Naive thymus-derived CD4-positive, alpha-beta T cell (primary cell): ENCODE results near the gene TPGS1. TPM values are rescaled to one million over a fixed set of nuclear protein-coding genes. Genes with fewer than 3 reads are reported as not detected.

ENCODE experiments used
- ATAC-seq: fragments of 150-1000 bp; cut with Tn5 transposase; 2 replicates; pipeline ENCODE4 v1.10.0; 2021; ENCODE audit warnings: mild to moderate bottlenecking, moderate library complexity
- CTCF ChIA-PET: fragments of 350-600 bp; sonication (Branson Sonifier 250); formaldehyde crosslinking; loops from one replicate; lab custom pipeline; 2021; ENCODE audit warnings: antibody characterized with exemption; lab: Charles Lee
- POLR2A ChIA-PET: fragments of 350-600 bp; sonication (Branson Sonifier 250); formaldehyde crosslinking; loops from one replicate; lab custom pipeline; 2021; ENCODE audit warnings: antibody characterized with exemption, inconsistent platforms; lab: Charles Lee
- DNase-seq, 9 donors: peaks; one replicate each; pipeline versions ENCODE4 v3.0.0 to v3.0.0-alpha.2; 2020 to 2022; ENCODE audit warnings: mixed read lengths in 1 of 9
- H3K27ac ChIP-seq: one replicate; pipeline ENCODE4 v1.7.0; 2013; ENCODE audit warnings: mild to moderate bottlenecking, low read depth, low read length, moderate library complexity
- H3K27me3 ChIP-seq, 2 donors: one replicate each; pipeline ENCODE4 v1.7.0; 2013; ENCODE audit warnings: low read length in 2 of 2, mild to moderate bottlenecking in 2 of 2, moderate library complexity in 2 of 2; ENCODE audit not compliant: control insufficient read depth in 2 of 2, insufficient read depth in 2 of 2
- H3K36me3 ChIP-seq, 3 experiments: 1 replicate in 2 of 3; 2 replicates in 1 of 3; pipeline ENCODE4 v1.7.0; 2013; ENCODE audit warnings: low read length in 3 of 3, mild to moderate bottlenecking in 3 of 3, moderate library complexity in 1 of 3; ENCODE audit not compliant: insufficient read depth in 3 of 3, control insufficient read depth in 2 of 3
- H3K4me1 ChIP-seq, 2 donors: one replicate each; pipeline ENCODE4 v1.7.0; 2013; ENCODE audit warnings: low read length in 2 of 2, mild to moderate bottlenecking in 2 of 2, moderate library complexity in 1 of 2; ENCODE audit not compliant: control insufficient read depth in 2 of 2, insufficient read depth in 2 of 2
- H3K4me3 ChIP-seq: 2 replicates; pipeline ENCODE4 v1.7.0; 2013; ENCODE audit warnings: mild to moderate bottlenecking, low read length
- H3K9me3 ChIP-seq, 3 experiments: 1 replicate in 2 of 3; 2 replicates in 1 of 3; pipeline ENCODE4 v1.7.0; 2013; ENCODE audit warnings: low read length in 3 of 3; ENCODE audit not compliant: control insufficient read depth in 2 of 3
- H3K27ac Mint-ChIP-seq, 9 donors: one replicate each; pipeline ENCODE4 v1.8.0; 2020 to 2022; ENCODE audit warnings: mixed read lengths in 9 of 9, mild to moderate bottlenecking in 8 of 9, moderate library complexity in 5 of 9, inconsistent platforms in 2 of 9
- H3K27me3 Mint-ChIP-seq, 5 donors: one replicate each; pipeline ENCODE4 v1.8.0; 2021 to 2022; ENCODE audit warnings: mixed read lengths in 5 of 5, mild to moderate bottlenecking in 1 of 5
- H3K36me3 Mint-ChIP-seq, 5 donors: one replicate each; pipeline ENCODE4 v1.8.0; 2020 to 2022; ENCODE audit warnings: mixed read lengths in 5 of 5, mild to moderate bottlenecking in 3 of 5, inconsistent platforms in 1 of 5
- H3K4me1 Mint-ChIP-seq, 7 donors: one replicate each; pipeline ENCODE4 v1.8.0; 2020 to 2022; ENCODE audit warnings: mixed read lengths in 7 of 7, mild to moderate bottlenecking in 3 of 7, inconsistent platforms in 1 of 7
- H3K4me3 Mint-ChIP-seq, 10 donors: one replicate each; pipeline ENCODE4 v1.8.0; 2020 to 2022; ENCODE audit warnings: mild to moderate bottlenecking in 10 of 10, mixed read lengths in 10 of 10, moderate library complexity in 6 of 10, inconsistent platforms in 2 of 10
- H3K9me3 Mint-ChIP-seq, 11 donors: one replicate each; pipeline ENCODE4 v1.8.0; 2020 to 2022; ENCODE audit warnings: mixed read lengths in 11 of 11, mild to moderate bottlenecking in 4 of 11, inconsistent platforms in 1 of 11, moderate library complexity in 1 of 11
- intact Hi-C, 2 donors: fragments of 100-400 bp; cut with micrococcal nuclease; formaldehyde crosslinking; loops; one replicate each; pipeline ENCODE4 v1.15.1; 2023
- polyA plus RNA-seq, 2 donors: library from polyadenylated mRNA; unstranded; fragments of 300-500 nt; fragmentation: Illumina TruSeq; gene quantifications; one replicate each; pipeline ENCODE4 v1.2.3, GENCODE V29; 2021
- total RNA-seq, 6 experiments: library from RNA in 5 of 6; stranded (reverse) in 5 of 6; gene quantifications; 1 replicate in 5 of 6; 2 replicates in 1 of 6; pipeline ENCODE4 v1.2.3 and lab custom pipeline; 2021 to 2026

TPGS1 gene
- total and polyA plus RNA-seq, 7 experiments from 2014 or later, result 21.6 to 36.4 (median 24.2) TPM

- H3K9me3 Mint-ChIP-seq, result peaks cover 0 to 20% (median 9%) of the 10 kb centered on the region in 11 donors
- no peak overlapping the region for H3K4me3 Mint-ChIP-seq
- Histone ChIP-seq H3K36me3 (no peaks in the 10 kb centered on the region), H3K4me1 (peaks cover 0 to 2% of the 10 kb centered on the region in 2 donors), H3K27me3 (peaks cover 0 to 4% of the 10 kb centered on the region in 2 donors), H3K4me3 (no peak overlapping the region), H3K27ac (no peak overlapping the region), H3K9me3 (peaks cover 0 to 13% (median 0%) of the 10 kb centered on the region in 3 experiments)
- CTCF ChIA-PET, result no interaction called here
- POLR2A ChIA-PET, result no interaction called here
- ATAC-seq (no peak), DNase-seq (no peak)
- peaks cover 6 to 21% (median 16%) of the 10 kb centered on the region in 7 donors for H3K4me1 Mint-ChIP-seq
- H3K36me3 Mint-ChIP-seq, result peaks cover 0 to 14% (median 0%) of the 10 kb centered on the region in 5 donors
- peaks cover 0 to 26% (median 11%) of the 10 kb centered on the region in 5 donors for H3K27me3 Mint-ChIP-seq
- intact Hi-C loops, result no loop called here
- no peak overlapping the region for H3K27ac Mint-ChIP-seq
Observed at GRCh38 chr19:484494-484893, 22.8 kb upstream of the TPGS1 start.

- intact Hi-C loops, result no loop called here
- Mint-ChIP-seq H3K27me3 (peaks cover 0 to 26% (median 11%) of the 10 kb centered on the region in 5 donors), H3K4me1 (peaks cover under 1 to 18% (median 15%) of the 10 kb centered on the region in 7 donors), H3K9me3 (peaks cover 0 to 19% (median 6%) of the 10 kb centered on the region in 11 donors), H3K4me3 (peak overlapping the region in 1 of 10 donors; percentile 12), H3K36me3 (peaks cover 0 to 11% (median 0%) of the 10 kb centered on the region in 5 donors), H3K27ac (no peak overlapping the region)
- H3K27ac ChIP-seq, result no peak overlapping the region
- CTCF ChIA-PET, result no interaction called here
- ATAC-seq (no peak), DNase-seq (no peak)
- no peak overlapping the region for H3K4me3 ChIP-seq
- peaks cover 0 to 13% (median 0%) of the 10 kb centered on the region in 3 experiments for H3K9me3 ChIP-seq
- peaks cover 0 to 4% of the 10 kb centered on the region in 2 donors for H3K27me3 ChIP-seq
- POLR2A ChIA-PET, result interaction anchor here (0.7 kb wide), 1 partner anchor 26 kb away, joined by 3 read pairs; no protein-coding TSS in a partner anchor
- H3K36me3 ChIP-seq, result no peaks in the 10 kb centered on the region
- H3K4me1 ChIP-seq, result peaks cover 0 to 5% of the 10 kb centered on the region in 2 donors
Observed at GRCh38 chr19:485077-485476, 22.2 kb upstream of the TPGS1 start.

- Mint-ChIP-seq H3K36me3 (peaks cover 0 to 4% (median 0%) of the 10 kb centered on the region in 5 donors), H3K4me3 (peak overlapping the region in 2 of 10 donors; percentile 29 to 84), H3K9me3 (peaks cover 0 to 12% (median under 1%) of the 10 kb centered on the region in 11 donors), H3K27ac (no peak overlapping the region), H3K4me1 (peaks cover 0 to 15% (median 11%) of the 10 kb centered on the region in 7 donors), H3K27me3 (peaks cover 0 to 21% (median 11%) of the 10 kb centered on the region in 5 donors)
- H3K27me3 ChIP-seq, result peaks cover 0 to 4% of the 10 kb centered on the region in 2 donors
- peaks cover 0 to 5% of the 10 kb centered on the region in 2 donors for H3K4me1 ChIP-seq
- H3K27ac ChIP-seq, result no peak overlapping the region
- no peak for ATAC-seq
- intact Hi-C loops, result no loop called here
- no peak overlapping the region for H3K4me3 ChIP-seq
- ChIA-PET CTCF (no interaction called here), POLR2A (interaction anchor here (0.7 kb wide), 1 partner anchor 25 kb away, joined by 3 read pairs; no protein-coding TSS in a partner anchor)
- H3K9me3 ChIP-seq, result peaks cover 0 to 8% (median 0%) of the 10 kb centered on the region in 3 experiments
- no peaks in the 10 kb centered on the region for H3K36me3 ChIP-seq
- no peak for DNase-seq
Observed at GRCh38 chr19:485583-486236, 21.6 kb upstream of the TPGS1 start.

GRCh38 chr19:488505-489417 is 18.5 kb upstream of the TPGS1 start:
- CTCF ChIA-PET, result interaction anchor here (0.8 to 2.4 kb wide), 3 partner anchors 18 to 22 kb away, joined by 3 to 14 read pairs (median 5); partner anchors contain the start of gene TPGS1
- Histone ChIP-seq H3K27ac (peak overlapping the region; percentile 96), H3K9me3 (no peaks in the 10 kb centered on the region), H3K36me3 (no peaks in the 10 kb centered on the region), H3K27me3 (no peaks in the 10 kb centered on the region), H3K4me3 (peak overlapping the region; percentile 62), H3K4me1 (peaks cover 0 to 5% of the 10 kb centered on the region in 2 donors)
- intact Hi-C loops, result loop anchor here (1.0 to 2.0 kb wide), 4 partner anchors 19 to 308 kb away; partner anchors contain the start of genes TPGS1 (in 2 of the 2), CDC34 (in 1 of the 2) and PTBP1 (in 1 of the 2)
- Mint-ChIP-seq H3K27me3 (peaks cover 0 to 19% (median 11%) of the 10 kb centered on the region in 5 donors), H3K27ac (peak overlapping the region in 8 of 9 donors; percentile 69 to 88 (median 75)), H3K36me3 (peaks cover 0 to 5% (median 0%) of the 10 kb centered on the region in 5 donors), H3K4me1 (peaks cover 3 to 14% (median 9%) of the 10 kb centered on the region in 7 donors), H3K4me3 (peak overlapping the region; percentile 65 to 87 (median 81)), H3K9me3 (peaks cover 0 to 1% (median 0%) of the 10 kb centered on the region in 11 donors)
- DNase-seq (peak; percentile 88 to 95 (median 92)), ATAC-seq (peak; percentile 97)
- POLR2A ChIA-PET, result interaction anchor here (0.6 to 3.1 kb wide), 8 partner anchors 9 to 1100 kb away, joined by 3 to 54 read pairs (median 4); partner anchors contain the start of gene TPGS1

GRCh38 chr19:489418-490196 is 17.7 kb upstream of the TPGS1 start:
- Mint-ChIP-seq H3K36me3 (peaks cover 0 to 6% (median 0%) of the 10 kb centered on the region in 5 donors), H3K4me3 (peak overlapping the region; percentile 65 to 87 (median 76)), H3K27me3 (peaks cover 0 to 13% (median 11%) of the 10 kb centered on the region in 5 donors), H3K4me1 (peaks cover 6 to 15% (median 11%) of the 10 kb centered on the region in 7 donors), H3K9me3 (no peaks in the 10 kb centered on the region), H3K27ac (peak overlapping the region; percentile 31 to 80 (median 70))
- H3K4me3 ChIP-seq, result peak overlapping the region; percentile 62
- no peak for ATAC-seq
- intact Hi-C loops, result loop anchor here (1.0 to 2.0 kb wide), 4 partner anchors 18 to 307 kb away; partner anchors contain the start of genes TPGS1 (in 2 of the 2), CDC34 (in 1 of the 2) and PTBP1 (in 1 of the 2)
- ChIA-PET POLR2A (interaction anchor here (0.8 to 3.1 kb wide), 9 partner anchors 8 to 370 kb away, joined by 3 to 54 read pairs (median 4); partner anchors contain the start of gene TPGS1), CTCF (interaction anchor here (0.8 to 2.4 kb wide), 2 partner anchors 17 to 21 kb away, joined by 3 to 14 read pairs; partner anchors contain the start of gene TPGS1)
- H3K27me3 ChIP-seq, result no peaks in the 10 kb centered on the region
- H3K36me3 ChIP-seq, result no peaks in the 10 kb centered on the region
- H3K4me1 ChIP-seq, result peaks cover 0 to 5% of the 10 kb centered on the region in 2 donors
- H3K27ac ChIP-seq, result peak overlapping the region; percentile 96
- no peaks in the 10 kb centered on the region for H3K9me3 ChIP-seq
- no peak for DNase-seq
